Esophagus squamous epithelium (tissue), 4 donors: ENCODE measurements around the gene GLIS2.

Experiments
- POLR2A ChIP-seq, 4 donors: fragments of 450-650 bp; IDR thresholded peaks; one replicate each; pipeline ENCODE4 v1.6.1; 2017; ENCODE audit warnings: antibody characterized with exemption in 4 of 4, mild to moderate bottlenecking in 4 of 4, moderate library complexity in 3 of 4
- TF ChIP-seq, protein P1 (sequence below), 6 experiments: fragments of 450-650 bp in 4 of 6; fragments of 200-600 bp in 2 of 6; sonication (generic) in 2 of 6; IDR thresholded peaks; one replicate each; pipeline ENCODE4 v1.5.1; 2016 to 2019; ENCODE audit warnings: antibody characterized with exemption in 6 of 6, mild to moderate bottlenecking in 4 of 6, moderate library complexity in 4 of 6

- TF ChIP-seq, protein P1, sequence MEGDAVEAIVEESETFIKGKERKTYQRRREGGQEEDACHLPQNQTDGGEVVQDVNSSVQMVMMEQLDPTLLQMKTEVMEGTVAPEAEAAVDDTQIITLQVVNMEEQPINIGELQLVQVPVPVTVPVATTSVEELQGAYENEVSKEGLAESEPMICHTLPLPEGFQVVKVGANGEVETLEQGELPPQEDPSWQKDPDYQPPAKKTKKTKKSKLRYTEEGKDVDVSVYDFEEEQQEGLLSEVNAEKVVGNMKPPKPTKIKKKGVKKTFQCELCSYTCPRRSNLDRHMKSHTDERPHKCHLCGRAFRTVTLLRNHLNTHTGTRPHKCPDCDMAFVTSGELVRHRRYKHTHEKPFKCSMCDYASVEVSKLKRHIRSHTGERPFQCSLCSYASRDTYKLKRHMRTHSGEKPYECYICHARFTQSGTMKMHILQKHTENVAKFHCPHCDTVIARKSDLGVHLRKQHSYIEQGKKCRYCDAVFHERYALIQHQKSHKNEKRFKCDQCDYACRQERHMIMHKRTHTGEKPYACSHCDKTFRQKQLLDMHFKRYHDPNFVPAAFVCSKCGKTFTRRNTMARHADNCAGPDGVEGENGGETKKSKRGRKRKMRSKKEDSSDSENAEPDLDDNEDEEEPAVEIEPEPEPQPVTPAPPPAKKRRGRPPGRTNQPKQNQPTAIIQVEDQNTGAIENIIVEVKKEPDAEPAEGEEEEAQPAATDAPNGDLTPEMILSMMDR (IDR thresholded peaks at IDR 0.05): peak; percentile 25 to 64 (median 44)
- no peak for TF ChIP-seq POLR2A (IDR thresholded peaks at IDR 0.05)
These were observed 6.0 kb upstream of the GLIS2 start for GRCh38 chr16:4309833-4310266.
